Keratinocyte (primary cell): ENCODE measurements around the gene ATG14. TPM values are rescaled to one million over a fixed set of nuclear protein-coding genes. Genes with fewer than 3 reads are reported as not detected.

Experiments
- DNase-seq: peaks from one replicate; pipeline ENCODE4 v3.0.0-alpha.2; 2011; ENCODE audit warnings: low read depth, missing footprints, low spot score
- FAIRE-seq: peaks from 2 replicates; lab custom pipeline; 2011; peaks lifted over from hg19 to GRCh38; lab: Jason Lieb, UNC
- H2AFZ ChIP-seq: 2 replicates; pipeline ENCODE4 v1.6.0; 2012; ENCODE audit warnings: low read length, control low read depth, inconsistent platforms; ENCODE audit not compliant: control insufficient read depth
- H3K27ac ChIP-seq: 2 replicates; pipeline ENCODE4 v1.5.1; 2011; ENCODE audit warnings: low read length; ENCODE audit not compliant: control insufficient read depth, insufficient read depth
- H3K27me3 ChIP-seq: 3 replicates; pipeline ENCODE4 v1.6.0; 2011; ENCODE audit warnings: low read length; ENCODE audit not compliant: control insufficient read depth, insufficient read depth; ENCODE audit errors: extremely low read depth
- H3K36me3 ChIP-seq, 2 experiments: 2 replicates in 1 of 2; 3 replicates in 1 of 2; pipeline ENCODE4 v1.5.1; 2011; ENCODE audit warnings: low read length in 2 of 2, mild to moderate bottlenecking in 1 of 2; ENCODE audit not compliant: control insufficient read depth in 2 of 2, insufficient read depth in 2 of 2; ENCODE audit errors: extremely low read depth in 1 of 2
- H3K4me1 ChIP-seq: 3 replicates; pipeline ENCODE4 v1.5.1; 2011; ENCODE audit warnings: low read length; ENCODE audit not compliant: control insufficient read depth, insufficient read depth; ENCODE audit errors: extremely low read depth
- H3K4me2 ChIP-seq: 3 replicates; pipeline ENCODE4 v1.6.0; 2011; ENCODE audit warnings: low read depth, low read length; ENCODE audit not compliant: control insufficient read depth, insufficient read depth; ENCODE audit errors: extremely low read depth
- H3K4me3 ChIP-seq, 3 experiments: fragments of 200-600 bp in 1 of 3; sonication (generic) in 1 of 3; 2 replicates in 2 of 3; 3 replicates in 1 of 3; pipeline ENCODE4 v1.5.1; 2011 to 2016; ENCODE audit warnings: low read length in 3 of 3, mild to moderate bottlenecking in 3 of 3, control low read depth in 2 of 3, inconsistent platforms in 1 of 3, low read depth in 1 of 3, mixed read lengths in 1 of 3, mixed run types in 1 of 3, moderate library complexity in 1 of 3; ENCODE audit not compliant: control insufficient read depth in 2 of 3, insufficient read depth in 2 of 3; ENCODE audit errors: extremely low read depth in 1 of 3
- H3K79me2 ChIP-seq: 2 replicates; pipeline ENCODE4 v1.6.0; 2012; ENCODE audit warnings: low read length; ENCODE audit not compliant: control insufficient read depth, insufficient read depth
- H3K9ac ChIP-seq: 3 replicates; pipeline ENCODE4 v1.6.0; 2011; ENCODE audit warnings: low read length; ENCODE audit not compliant: control insufficient read depth, insufficient read depth; ENCODE audit errors: extremely low read depth
- H3K9me1 ChIP-seq: 3 replicates; pipeline ENCODE4 v1.6.0; 2011; ENCODE audit warnings: low read length; ENCODE audit not compliant: control insufficient read depth, insufficient read depth; ENCODE audit errors: extremely low read depth
- H3K9me3 ChIP-seq: 2 replicates; pipeline ENCODE4 v1.5.1; 2012; ENCODE audit warnings: low read depth, low read length; ENCODE audit not compliant: control insufficient read depth
- H4K20me1 ChIP-seq: 3 replicates; pipeline ENCODE4 v1.6.0; 2011; ENCODE audit warnings: low read length; ENCODE audit not compliant: control insufficient read depth, insufficient read depth; ENCODE audit errors: extremely low read depth
- CTCF ChIP-seq, 3 experiments: IDR thresholded peaks in 1 of 3; conservative IDR thresholded peaks in 1 of 3; optimal IDR thresholded peaks in 1 of 3; 2 replicates in 2 of 3; 3 replicates in 1 of 3; pipeline versions ENCODE3 to v1.5.1; 2011; ENCODE audit warnings: low read length in 3 of 3, mild to moderate bottlenecking in 3 of 3, moderate library complexity in 2 of 3, control low read depth in 1 of 3, inconsistent platforms in 1 of 3; ENCODE audit not compliant: insufficient read depth in 2 of 3; ENCODE audit errors: extremely low read depth in 1 of 3
- EZH2 ChIP-seq: IDR thresholded peaks from one replicate; pipeline ENCODE4 v1.6.1; 2012; ENCODE audit warnings: inconsistent platforms, mild to moderate bottlenecking, low read length, moderate library complexity
- dilution Hi-C: fragments of 300-500 bp; cut with MboI; formaldehyde crosslinking; loops from one replicate; pipeline ENCODE4 v1.7.0; 2020; ENCODE audit warnings: low sequenced_read_pairs; ENCODE audit not compliant: extremely low pct_ligation_motif_present
- polyA plus RNA-seq, 5 experiments: library from polyadenylated mRNA; depleted of rRNA in 3 of 5; stranded (reverse) in 3 of 5; stranded (forward) in 1 of 5; unstranded in 1 of 5; fragments of >200 nt; gene quantifications; 1 replicate in 1 of 5; 2 replicates in 3 of 5; 3 replicates in 1 of 5; pipeline versions ENCODE4 v1.2.1 to v1.2.3, GENCODE V29; 2011 to 2012; ENCODE audit warnings: missing spikeins in 2 of 5, low read depth in 1 of 5, low replicate concordance in 1 of 5

Gene ATG14
- polyA plus RNA-seq, 1 donor (not counting 4 experiments of a cell fraction or from before 2014, with no cell fraction given) = 7.0 TPM

GRCh38 chr14:55441286-55441685, 29.7 kb upstream of the ATG14 start:
- Histone ChIP-seq H4K20me1 (no peaks in the 10 kb centered on the region), H3K27ac (no peak overlapping the region), H3K9me1 (no peaks in the 10 kb centered on the region), H3K27me3 (peaks cover 5% of the 10 kb centered on the region), H3K4me2 (no peak overlapping the region), H3K9me3 (no peaks in the 10 kb centered on the region), H3K4me3 (no peak overlapping the region), H3K4me1 (peaks cover under 1% of the 10 kb centered on the region), H2AFZ (no peak overlapping the region), H3K36me3 (no peaks in the 10 kb centered on the region), H3K79me2 (no peaks in the 10 kb centered on the region), H3K9ac (no peak overlapping the region)
- FAIRE-seq (no peak), DNase-seq (no peak)
- TF ChIP-seq EZH2 (no peak), CTCF (optimal IDR thresholded peaks at IDR 0.05 in 1 of 3, IDR thresholded peaks at IDR 0.05 in 1 of 3, conservative IDR thresholded peaks at IDR 0.05 in 1 of 3; ENCODE audit: extremely low read depth in 1 of 3, insufficient read depth in 2 of 3, low read length in 3 of 3) (no peak)
- dilution Hi-C loops = no loop called here

GRCh38 chr14:55440385-55440784, 28.8 kb upstream of the ATG14 start, which contains the start of gene TBPL2:
Gene TBPL2 (minus strand): TSS chr14:55440616. CDS start chr14:55440449, 167 bp downstream.
- no peak within 1 kb of the TSS for H3K4me2 ChIP-seq
- no peaks in the 10 kb centered on the region for H4K20me1 ChIP-seq
- DNase-seq (no peak), FAIRE-seq (no peak)
- peaks cover 5% of the 10 kb centered on the region for H3K27me3 ChIP-seq
- no peaks in the 10 kb centered on the region for H3K9me3 ChIP-seq
- H3K9me1 ChIP-seq = no peaks in the 10 kb centered on the region
- no peaks in the 10 kb centered on the region for H3K4me1 ChIP-seq
- no peak within 1 kb of the TSS for H3K4me3 ChIP-seq
- no peaks in the 10 kb centered on the region for H3K79me2 ChIP-seq
- no peak within 1 kb of the TSS for H2AFZ ChIP-seq
- no peak within 1 kb of the TSS for H3K9ac ChIP-seq
- no peak within 1 kb of the TSS for H3K27ac ChIP-seq
- no peaks in the 10 kb centered on the region for H3K36me3 ChIP-seq
- dilution Hi-C loops = no loop called here
- no peak for TF ChIP-seq CTCF (optimal IDR thresholded peaks at IDR 0.05 in 1 of 3, IDR thresholded peaks at IDR 0.05 in 1 of 3, conservative IDR thresholded peaks at IDR 0.05 in 1 of 3; ENCODE audit: extremely low read depth in 1 of 3, insufficient read depth in 2 of 3, low read length in 3 of 3)
- TF ChIP-seq EZH2 = no peak
